GM18907 (cell line): Measurements from ENCODE around the gene CLCNKB.
"Not testable (repeated sequence)": the region's sequence is repeated elsewhere in the genome, so short reads cannot be mapped to it uniquely, and the experiment has no call there.

ENCODE experiments used
- ATAC-seq: cut with Tn5 transposase; IDR thresholded peaks from one replicate; pipeline ENCODE4 v1.9.1; 2021; ENCODE audit warnings: mild to moderate bottlenecking, moderate library complexity; ENCODE audit not compliant: unreplicated experiment

CLCNKB gene

DNA sequence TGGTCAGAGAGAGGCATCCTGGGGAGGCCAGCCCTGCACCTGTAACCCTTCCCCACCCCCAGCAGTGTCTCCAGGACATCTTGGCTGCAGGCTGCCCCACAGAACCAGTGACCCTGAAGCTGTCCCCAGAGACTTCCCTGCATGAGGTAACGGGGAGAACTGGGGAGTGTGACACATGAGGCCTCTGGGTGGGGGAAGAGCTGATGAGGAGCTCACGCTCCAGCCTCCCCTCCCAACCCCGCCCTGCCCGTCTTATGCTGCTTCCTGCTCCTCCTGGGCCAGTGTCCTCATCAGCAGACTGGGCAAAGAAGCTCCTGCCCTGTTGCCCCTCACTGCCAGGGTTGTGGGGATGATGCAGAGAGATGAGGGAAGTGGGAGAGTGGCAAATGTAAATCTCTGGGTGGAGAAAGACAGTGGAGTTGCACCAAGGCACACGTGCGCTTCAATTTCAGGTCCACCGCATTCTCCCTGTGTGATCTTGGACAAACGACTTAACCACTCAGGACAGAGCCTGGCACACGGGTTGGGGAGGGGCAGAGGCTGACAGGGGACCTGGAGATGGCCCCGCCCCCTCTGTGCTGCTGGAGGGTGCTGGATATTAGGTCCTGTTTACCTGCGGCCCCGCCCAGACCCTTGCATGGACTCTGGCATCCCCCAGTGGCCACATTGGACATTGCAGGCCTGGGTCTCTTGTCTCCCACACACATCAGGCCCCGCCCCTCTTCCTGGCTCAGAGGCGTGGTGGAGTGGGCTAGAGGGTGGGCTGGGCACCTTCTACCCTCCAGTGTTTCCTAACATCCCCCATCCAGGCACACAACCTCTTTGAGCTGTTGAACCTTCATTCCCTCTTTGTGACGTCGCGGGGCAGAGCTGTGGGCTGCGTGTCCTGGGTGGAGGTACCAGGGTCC is 12.3 kb downstream of the CLCNKB start:
- peak; percentile 70 for ATAC-seq

GRCh38 chr1:16056521-16056912 is 12.9 kb downstream of the CLCNKB start:
- not testable (repeated sequence) for ATAC-seq

DNA sequence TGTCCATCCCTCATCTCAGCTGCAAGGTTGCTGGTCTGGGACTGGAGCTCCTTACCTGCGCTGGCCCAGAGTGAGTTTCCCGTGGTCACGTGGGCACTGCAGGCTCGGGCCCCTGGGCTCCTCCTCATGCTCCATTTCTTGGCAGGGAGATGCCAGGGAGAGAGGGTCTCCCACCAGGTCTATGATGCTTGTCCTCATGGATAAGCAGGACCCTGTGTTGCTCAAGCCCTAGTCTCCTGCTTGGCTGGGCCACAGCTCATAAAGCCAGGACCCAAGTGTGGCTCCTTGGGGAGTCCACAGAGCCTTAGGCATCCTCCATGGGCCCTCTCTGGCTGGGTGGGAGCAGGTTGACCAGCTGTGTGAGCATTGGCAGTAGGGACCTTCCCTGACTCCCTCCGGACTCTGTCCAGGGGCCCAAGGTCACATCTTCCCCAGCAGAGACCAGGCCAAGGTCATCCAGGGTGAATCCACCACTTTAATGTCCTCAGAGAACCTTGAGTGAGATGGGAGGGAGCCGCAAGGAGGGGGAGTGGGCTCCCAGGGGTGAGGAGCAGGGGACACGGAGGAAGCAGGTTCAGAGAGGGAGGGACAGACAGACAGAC is 13.8 kb downstream of the CLCNKB start:
- not testable (repeated sequence) for ATAC-seq

DNA sequence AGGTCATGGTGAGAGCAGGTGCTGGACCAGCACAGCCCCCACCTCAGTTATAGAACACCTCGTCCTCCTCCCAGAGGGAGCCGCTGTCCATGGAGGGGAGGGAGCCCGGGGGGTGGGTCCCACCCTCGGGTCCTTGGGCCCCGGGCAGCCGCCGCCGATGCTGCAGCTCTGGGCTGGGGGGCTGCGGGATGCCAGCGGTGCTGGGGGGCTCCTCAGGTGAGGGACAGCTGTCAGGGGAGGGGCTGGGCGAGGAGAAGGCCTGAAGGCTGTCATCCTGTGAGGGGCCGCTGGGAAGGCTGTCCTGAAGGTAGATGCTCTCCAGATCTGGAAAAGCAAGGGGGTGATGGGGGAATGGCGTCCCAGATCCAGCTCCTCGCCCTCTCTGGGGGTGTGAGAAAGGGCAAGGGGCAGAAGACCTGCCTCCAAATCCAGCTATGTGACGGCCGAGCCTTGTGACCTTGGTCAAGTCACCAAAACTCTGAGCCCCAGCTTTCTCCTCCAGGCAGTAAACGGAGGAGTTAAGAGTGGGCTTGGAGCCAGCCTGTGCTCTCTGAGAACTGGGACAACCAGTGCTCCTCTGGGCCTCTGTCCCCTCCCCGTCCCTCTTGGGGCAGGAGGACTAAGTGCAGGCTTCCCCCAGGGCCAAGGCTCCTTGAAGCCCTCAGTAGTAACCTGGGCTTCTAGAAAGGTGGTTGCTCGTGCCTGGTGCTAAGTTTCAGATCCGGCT is 15.0 kb downstream of the CLCNKB start:
- not testable (repeated sequence) for ATAC-seq

- ATAC-seq = no peak
These were observed 17.7 kb downstream of the CLCNKB start for GRCh38 chr1:16061266-16061665.

GRCh38 chr1:16061989-16062686 is 18.6 kb downstream of the CLCNKB start:
- not testable (repeated sequence) for ATAC-seq

DNA sequence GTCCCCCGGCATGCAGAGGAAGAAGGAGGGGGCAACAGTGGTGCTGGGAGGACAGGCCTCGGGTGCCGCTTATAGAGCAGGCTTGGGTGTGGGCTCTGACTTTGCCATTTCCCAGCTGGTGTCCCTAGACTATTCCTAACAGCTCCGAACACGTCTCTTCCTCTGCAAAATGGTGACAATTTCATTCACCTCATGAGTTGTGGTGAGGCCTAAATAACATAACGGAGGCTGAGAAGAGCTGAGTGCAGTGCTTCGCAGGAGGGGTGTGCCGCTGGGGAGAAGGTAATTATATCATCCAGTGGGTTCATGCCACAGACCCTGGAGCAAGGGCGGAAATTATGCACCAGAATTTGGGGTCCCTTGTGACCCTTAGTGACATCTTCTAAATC is 19.1 kb downstream of the CLCNKB start:
- ATAC-seq = not testable (repeated sequence)

DNA sequence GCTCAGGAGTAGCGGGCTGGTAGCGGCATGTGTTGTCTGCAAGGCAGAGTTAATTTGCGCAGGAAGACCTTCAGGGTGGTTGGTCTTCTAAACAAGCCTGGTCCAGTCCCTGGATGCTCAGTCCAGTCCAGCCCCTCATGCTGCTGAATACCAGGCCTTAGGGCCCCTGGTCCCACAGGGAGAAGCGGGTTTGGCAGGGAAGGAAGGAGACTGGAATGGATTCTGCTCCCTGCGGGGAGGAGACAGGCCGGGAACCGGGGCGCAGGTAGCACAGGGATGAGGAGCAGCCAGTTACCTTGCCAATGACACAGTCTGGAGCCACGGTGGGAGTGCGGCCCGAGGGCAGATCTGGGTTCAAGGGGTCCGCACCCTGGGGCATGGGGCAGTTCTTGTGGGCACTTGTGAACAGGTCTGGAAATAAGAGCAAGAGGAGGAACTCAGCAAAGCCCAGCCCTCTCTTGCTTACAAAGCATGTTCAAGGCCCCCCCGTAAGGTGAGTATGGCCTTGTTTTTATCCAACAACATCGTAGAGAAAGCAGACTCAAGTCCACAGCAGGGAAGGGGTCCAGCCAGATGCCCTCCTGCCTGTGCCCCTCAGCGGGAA is 19.7 kb downstream of the CLCNKB start:
- ATAC-seq = no peak

DNA sequence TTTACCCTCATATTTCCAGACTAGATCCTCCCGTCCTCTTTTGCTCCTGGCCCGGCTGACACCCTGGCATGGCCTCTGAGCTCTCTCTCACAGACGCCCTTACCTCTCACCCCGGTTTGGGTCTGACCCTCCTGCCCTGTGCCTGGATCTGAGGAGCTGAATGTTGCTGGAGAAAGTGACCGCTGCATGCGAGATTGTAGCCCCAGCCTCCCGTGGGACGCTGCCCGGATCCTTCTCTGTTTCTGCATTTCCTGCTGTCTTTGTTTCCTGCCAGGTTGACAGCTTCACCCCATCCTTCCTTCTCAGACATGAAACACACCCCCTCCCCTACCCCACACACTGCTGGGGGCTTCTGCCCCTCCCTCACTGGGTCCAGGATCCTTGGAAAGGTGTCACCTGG is 20.3 kb downstream of the CLCNKB start:
- no peak for ATAC-seq

DNA sequence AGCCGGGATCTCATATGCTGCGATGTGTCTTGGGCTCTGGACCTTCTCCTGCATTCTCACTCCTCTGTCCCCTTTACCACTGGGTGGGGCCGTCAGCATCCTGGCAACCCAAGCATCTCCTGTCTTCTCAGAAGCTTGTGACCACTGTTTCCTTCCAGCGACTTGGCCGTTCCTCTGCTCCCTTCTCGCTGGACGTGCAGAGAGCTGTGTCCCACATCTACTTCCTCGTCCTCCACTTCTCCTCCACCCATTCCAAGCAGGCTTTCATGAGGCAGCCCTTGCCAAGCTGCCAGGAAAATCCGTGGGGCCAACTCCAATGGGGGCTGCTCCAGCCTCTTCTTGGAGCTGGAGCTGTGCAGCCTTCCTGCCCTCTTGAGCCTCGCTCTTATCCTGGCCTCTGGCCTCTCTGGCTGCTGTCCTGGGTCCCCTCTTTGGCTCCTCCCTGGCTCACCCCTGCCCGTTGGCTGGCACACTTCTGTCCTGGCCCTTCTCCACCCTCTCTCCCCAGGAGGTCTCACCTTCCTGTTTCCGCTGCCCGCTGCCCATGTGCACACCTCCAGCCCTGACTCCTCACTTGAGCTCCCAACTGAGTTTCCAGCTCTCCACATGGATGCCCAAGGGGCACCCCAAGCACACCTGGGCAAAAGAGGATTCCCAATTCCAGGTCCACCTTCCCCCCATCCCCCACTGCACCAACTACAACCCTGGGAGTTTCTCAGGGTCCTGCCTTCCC is 21.1 kb downstream of the CLCNKB start:
- no peak for ATAC-seq

DNA sequence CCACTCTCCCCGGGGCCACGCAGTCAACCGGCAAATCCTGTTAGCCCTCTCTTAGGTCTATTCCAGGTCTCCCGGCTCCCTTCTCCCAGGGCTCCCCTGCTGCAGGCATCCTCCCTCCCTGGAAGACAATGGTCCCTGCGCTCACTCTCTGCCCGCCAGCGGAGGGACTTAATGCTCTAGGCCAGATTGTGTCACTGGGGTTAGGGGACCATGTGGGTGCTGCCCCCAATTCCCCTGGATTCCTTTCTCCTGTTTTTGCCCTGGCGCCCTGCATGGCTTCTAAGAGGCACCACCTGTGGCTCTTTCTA is 21.6 kb downstream of the CLCNKB start:
- no peak for ATAC-seq

DNA sequence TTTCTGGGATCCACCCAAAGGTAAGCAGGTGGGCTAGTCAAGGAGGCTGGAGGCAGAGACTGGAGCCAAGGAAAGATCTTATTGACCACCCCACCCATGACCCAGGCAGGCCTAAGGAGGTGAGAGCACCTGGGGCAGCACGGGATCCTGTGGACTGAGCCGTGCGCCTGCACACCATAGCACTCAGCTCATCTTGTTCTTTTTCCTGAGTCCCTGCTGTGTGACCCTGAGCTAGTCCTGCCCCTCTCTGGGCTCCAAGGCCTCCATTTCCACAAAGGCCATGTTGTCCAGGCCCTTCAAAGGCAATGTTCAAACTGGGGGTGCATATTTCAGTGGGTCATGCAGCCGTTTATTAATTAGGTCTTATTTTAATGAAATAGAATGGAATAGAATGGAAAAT is 22.7 kb downstream of the CLCNKB start:
- no peak for ATAC-seq

GRCh38 chr1:16067127-16067768 is 23.7 kb downstream of the CLCNKB start:
- ATAC-seq = no peak

- no peak for ATAC-seq
These were observed 24.4 kb downstream of the CLCNKB start for GRCh38 chr1:16067933-16068332.

DNA sequence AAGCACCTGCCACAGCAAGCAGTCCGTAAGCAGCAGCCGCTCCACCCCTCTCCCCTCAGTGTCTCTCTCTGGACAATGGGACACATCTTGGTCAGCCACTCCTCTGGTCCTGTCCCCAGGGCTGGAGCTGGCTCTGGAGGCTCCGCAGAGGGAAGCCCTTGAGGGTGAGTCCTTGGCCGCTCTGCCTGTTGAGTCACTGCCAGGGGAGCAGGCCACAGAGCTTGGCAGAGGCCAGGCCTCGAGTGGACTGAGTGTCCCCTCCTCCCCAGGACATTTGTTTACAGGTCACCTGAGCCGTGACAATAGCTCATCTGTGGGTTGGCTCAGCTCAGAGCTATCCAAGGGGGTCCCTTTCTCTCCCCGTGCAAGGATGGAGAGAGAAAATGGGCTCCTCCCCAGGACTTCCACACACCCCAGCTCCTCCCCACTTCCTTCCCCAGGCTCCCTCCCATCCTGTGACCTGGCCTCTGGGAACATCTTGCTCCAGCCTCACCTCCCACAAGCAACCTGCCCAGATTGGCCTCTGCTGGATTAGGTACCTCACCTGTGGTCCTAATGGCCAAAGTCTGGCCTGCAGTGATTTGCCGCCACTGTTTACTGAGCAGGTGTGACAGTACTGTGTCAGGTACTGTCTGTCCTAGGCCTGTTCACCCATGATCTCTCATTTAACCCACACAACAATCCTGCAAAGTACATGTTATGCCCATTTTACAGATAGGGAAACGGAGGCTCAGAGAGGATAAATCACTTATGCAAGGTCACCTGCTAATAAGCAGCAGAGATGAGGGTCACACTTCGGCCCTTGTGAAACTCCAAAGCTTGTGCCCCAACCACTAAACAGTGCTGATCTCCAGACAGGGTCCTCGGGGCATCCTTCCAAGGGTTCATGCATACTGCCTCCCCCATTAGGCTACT is 25.0 kb downstream of the CLCNKB start:
- no peak for ATAC-seq

- no peak for ATAC-seq
These were observed 27.2 kb downstream of the CLCNKB start for GRCh38 chr1:16070640-16071355.

- no peak for ATAC-seq
These were observed 28.0 kb downstream of the CLCNKB start for GRCh38 chr1:16071614-16072013.

DNA sequence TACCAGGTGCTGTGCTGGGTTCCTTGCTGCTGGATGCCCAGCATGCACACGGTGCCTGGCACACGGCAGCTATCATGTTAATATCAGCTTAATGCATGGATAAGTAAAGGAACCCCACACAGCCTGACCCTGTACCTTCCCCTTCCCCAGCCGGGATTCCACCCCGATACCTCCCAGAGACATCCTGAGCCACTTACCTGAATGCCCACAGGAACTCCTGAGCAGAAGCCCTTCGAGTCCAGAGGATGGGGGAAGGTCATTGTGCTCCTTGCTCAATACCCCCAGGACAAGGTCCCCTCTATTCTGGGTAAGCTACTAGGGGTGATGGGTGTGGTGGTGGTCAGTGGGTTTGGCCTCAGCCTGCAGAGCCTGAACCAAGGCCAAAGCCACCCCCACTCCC is 28.5 kb downstream of the CLCNKB start:
- ATAC-seq = no peak
